ENCODE data around the gene FIGNL2.

DNA sequence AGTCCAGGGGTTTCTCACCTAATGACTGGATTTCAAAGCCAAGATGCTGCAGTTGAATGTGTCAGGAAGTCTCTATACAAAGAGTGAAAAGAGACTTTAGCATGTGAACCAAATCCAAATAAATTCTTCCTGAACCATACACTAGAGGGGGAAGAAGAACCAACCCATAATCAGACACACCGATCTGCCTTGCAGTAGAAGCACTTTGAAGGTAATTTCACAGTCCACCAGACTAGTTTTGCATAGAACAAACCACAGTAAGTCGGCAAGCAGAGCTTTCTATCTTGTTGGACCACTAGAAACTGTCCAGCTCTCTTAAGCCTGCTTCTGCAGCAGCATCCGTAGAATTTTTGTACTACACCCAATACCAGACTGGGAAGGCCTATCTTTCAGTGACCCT lies 39.3 kb downstream of the FIGNL2 start:
- no peak for TF ChIP-seq EZH2 (IDR thresholded peaks at IDR 0.05; ENCODE audit: borderline replicate concordance, low read depth, low read length, poor library complexity, severe bottlenecking)
- TF ChIP-seq CTCF (conservative IDR thresholded peaks at IDR 0.05; ENCODE audit: low read depth, low read length): no peak

All from A673 (cell line).